ENCODE data around the gene NFIX.

- TF ChIP-seq CTCF (IDR thresholded peaks at IDR 0.05) (no peak), POLR2A (IDR thresholded peaks at IDR 0.05) (no peak)
Measured at GRCh38 chr19:13015361-13016223, 20.3 kb downstream of the NFIX start.
